GM18909 (cell line): ENCODE data around the gene CAMTA1.

Source experiments
- ATAC-seq: cut with Tn5 transposase; IDR thresholded peaks from one replicate; pipeline ENCODE4 v1.9.1; 2021; ENCODE audit warnings: mild to moderate bottlenecking; ENCODE audit not compliant: unreplicated experiment, poor library complexity

Gene CAMTA1

GRCh38 chr1:7808253-7808844, 1023.1 kb downstream of the CAMTA1 start:
- no peak for ATAC-seq

GRCh38 chr1:7809742-7810141, 1024.5 kb downstream of the CAMTA1 start:
- ATAC-seq = no peak

GRCh38 chr1:7810395-7810794, 1025.1 kb downstream of the CAMTA1 start:
- no peak for ATAC-seq

- no peak for ATAC-seq
These were observed 1026.2 kb downstream of the CAMTA1 start for GRCh38 chr1:7811476-7811875.

- ATAC-seq = no peak
These were observed 1028.6 kb downstream of the CAMTA1 start for GRCh38 chr1:7813677-7814373.
